NCI-H1694 treated with DMSO at 0.1 percent for 48 hours (cell line): ENCODE data around the gene PTRH1.

Experiments used
- DNase-seq: peaks from one replicate; lab custom pipeline; 2025; lab: John Stamatoyannopoulos, UW

PTRH1 gene

GRCh38 chr9:127694890-127695720 lies 20.4 kb downstream of the PTRH1 start:
- no peak for DNase-seq

GRCh38 chr9:127693697-127694096 lies 21.8 kb downstream of the PTRH1 start:
- no peak for DNase-seq

GRCh38 chr9:127693143-127693542 lies 22.3 kb downstream of the PTRH1 start:
- no peak for DNase-seq

GRCh38 chr9:127692071-127692470 lies 23.4 kb downstream of the PTRH1 start:
- no peak for DNase-seq

- DNase-seq: no peak
Observed at GRCh38 chr9:127690735-127691134, 24.7 kb downstream of the PTRH1 start.

- DNase-seq: no peak
Observed at GRCh38 chr9:127689329-127690000, 26.0 kb downstream of the PTRH1 start.

- DNase-seq: no peak
Observed at GRCh38 chr9:127686461-127687393, 28.7 kb downstream of the PTRH1 start.

- DNase-seq: no peak
Observed at GRCh38 chr9:127684576-127684975, 30.9 kb downstream of the PTRH1 start.

- DNase-seq: no peak
Observed at GRCh38 chr9:127683723-127684122, 31.7 kb downstream of the PTRH1 start.

GRCh38 chr9:127682351-127683136 lies 32.9 kb downstream of the PTRH1 start:
- no peak for DNase-seq

GRCh38 chr9:127680846-127681245 lies 34.6 kb downstream of the PTRH1 start:
- DNase-seq: no peak

GRCh38 chr9:127680226-127680625 lies 35.2 kb downstream of the PTRH1 start:
- DNase-seq: no peak

- no peak for DNase-seq
Observed at GRCh38 chr9:127679506-127679905, 36.0 kb downstream of the PTRH1 start.

GRCh38 chr9:127676638-127677037 lies 38.8 kb downstream of the PTRH1 start:
- no peak for DNase-seq

GRCh38 chr9:127673234-127673633 lies 42.2 kb downstream of the PTRH1 start:
- no peak for DNase-seq

- DNase-seq: peak; percentile 40
Observed at GRCh38 chr9:127667906-127668305, 47.6 kb downstream of the PTRH1 start.

GRCh38 chr9:127667127-127667844 lies 48.2 kb downstream of the PTRH1 start:
- peak; percentile 58 for DNase-seq

GRCh38 chr9:127664678-127665507 lies 50.6 kb downstream of the PTRH1 start:
- peak; percentile 34 for DNase-seq

GRCh38 chr9:127664324-127664677 lies 51.2 kb downstream of the PTRH1 start:
- DNase-seq: no peak
